Fibroblast of skin of right quadriceps (primary cell): ENCODE data around the gene KBTBD3.
"Not testable (repeated sequence)": the region's sequence is repeated elsewhere in the genome, so short reads cannot be mapped to it uniquely, and the experiment has no call there.

Experiments used
- DNase-seq: peaks from one replicate; pipeline ENCODE4 v3.0.0-alpha.2; 2013

Gene KBTBD3

DNA sequence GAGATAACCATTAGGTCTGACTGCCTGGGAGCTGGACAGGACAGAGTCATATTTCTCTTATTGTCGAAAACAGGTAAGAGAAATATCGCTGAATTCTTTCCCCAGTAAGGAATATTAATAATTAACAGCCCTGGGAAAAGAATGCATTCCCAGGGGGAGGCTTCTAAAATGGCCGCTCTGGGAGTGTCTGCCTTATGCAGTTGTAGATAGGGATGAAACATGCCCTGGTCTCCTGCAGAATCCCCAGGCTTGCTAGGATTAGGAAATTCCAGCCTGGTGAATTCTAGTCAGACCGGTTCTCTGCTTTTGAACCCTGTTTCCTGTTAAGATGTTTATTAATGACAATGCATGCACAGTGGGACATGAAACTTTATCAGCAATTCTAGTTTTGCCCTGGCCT lies 74.1 kb downstream of the KBTBD3 start:
- not testable (repeated sequence) for DNase-seq

DNA sequence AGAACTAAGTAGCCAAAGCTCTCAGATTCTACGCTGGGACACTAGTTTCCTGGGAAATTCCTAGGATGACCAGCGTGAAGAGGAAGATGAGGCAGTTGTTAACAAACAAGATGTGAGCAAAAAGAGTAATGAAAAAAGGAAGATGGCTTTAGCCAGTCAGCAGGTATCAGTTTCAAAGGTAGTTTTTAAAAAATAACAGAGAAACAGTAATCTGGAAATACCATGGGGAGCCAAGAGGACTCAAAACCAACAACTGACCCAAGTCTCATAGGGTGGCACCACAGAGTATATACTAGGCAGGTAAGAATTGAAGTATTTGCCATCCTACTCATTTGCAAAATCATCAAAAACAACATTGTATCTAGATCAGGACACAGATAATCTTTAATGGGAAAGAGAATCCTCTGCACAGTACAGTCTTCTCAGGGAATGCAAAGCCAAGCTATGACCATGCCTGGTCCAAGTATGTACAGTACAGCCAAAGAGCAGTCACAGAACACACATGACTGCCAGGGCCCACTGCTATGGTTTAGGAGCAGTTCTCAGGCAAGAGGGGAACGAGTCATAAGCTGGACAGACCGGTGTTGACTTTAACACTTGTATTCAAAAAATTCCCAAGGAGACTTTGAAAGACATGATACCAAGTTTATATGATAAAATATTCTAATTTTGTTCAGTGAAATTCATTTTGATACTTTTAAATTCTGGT lies 75.7 kb downstream of the KBTBD3 start:
- DNase-seq, result no peak
